Activated naive CD4-positive, alpha-beta T cell treated with anti-CD3 and anti-CD28 coated beads, Interleukin-2, amount 10 ng/mL, durations not matched to agents 7 days and 5 days (primary cell): ENCODE measurements around the gene SYNGR3.
"Not testable (repeated sequence)": the region's sequence is repeated elsewhere in the genome, so short reads cannot be mapped to it uniquely, and the experiment has no call there.

ENCODE experiments used
- CTCF ChIA-PET: fragments of 350-600 bp; sonication (Branson Sonifier 250); formaldehyde crosslinking; loops from one replicate; lab custom pipeline; 2021; ENCODE audit warnings: antibody characterized with exemption; lab: Charles Lee
- DNase-seq: peaks from one replicate; pipeline ENCODE4 v3.0.0-alpha.2; 2020
- H3K27ac Mint-ChIP-seq: one replicate; pipeline ENCODE4 v1.8.0; 2021; ENCODE audit warnings: mild to moderate bottlenecking, moderate library complexity, mixed read lengths
- H3K27me3 Mint-ChIP-seq: one replicate; pipeline ENCODE4 v1.8.0; 2021; ENCODE audit warnings: mild to moderate bottlenecking, mixed read lengths
- H3K36me3 Mint-ChIP-seq: one replicate; pipeline ENCODE4 v1.8.0; 2021; ENCODE audit warnings: mixed read lengths
- H3K4me1 Mint-ChIP-seq: one replicate; pipeline ENCODE4 v1.8.0; 2021; ENCODE audit warnings: mixed read lengths
- H3K4me3 Mint-ChIP-seq: one replicate; pipeline ENCODE4 v1.8.0; 2021; ENCODE audit warnings: mild to moderate bottlenecking, moderate library complexity, mixed read lengths
- H3K9me3 Mint-ChIP-seq: one replicate; pipeline ENCODE4 v1.8.0; 2021; ENCODE audit warnings: mixed read lengths

The SYNGR3 gene

DNA sequence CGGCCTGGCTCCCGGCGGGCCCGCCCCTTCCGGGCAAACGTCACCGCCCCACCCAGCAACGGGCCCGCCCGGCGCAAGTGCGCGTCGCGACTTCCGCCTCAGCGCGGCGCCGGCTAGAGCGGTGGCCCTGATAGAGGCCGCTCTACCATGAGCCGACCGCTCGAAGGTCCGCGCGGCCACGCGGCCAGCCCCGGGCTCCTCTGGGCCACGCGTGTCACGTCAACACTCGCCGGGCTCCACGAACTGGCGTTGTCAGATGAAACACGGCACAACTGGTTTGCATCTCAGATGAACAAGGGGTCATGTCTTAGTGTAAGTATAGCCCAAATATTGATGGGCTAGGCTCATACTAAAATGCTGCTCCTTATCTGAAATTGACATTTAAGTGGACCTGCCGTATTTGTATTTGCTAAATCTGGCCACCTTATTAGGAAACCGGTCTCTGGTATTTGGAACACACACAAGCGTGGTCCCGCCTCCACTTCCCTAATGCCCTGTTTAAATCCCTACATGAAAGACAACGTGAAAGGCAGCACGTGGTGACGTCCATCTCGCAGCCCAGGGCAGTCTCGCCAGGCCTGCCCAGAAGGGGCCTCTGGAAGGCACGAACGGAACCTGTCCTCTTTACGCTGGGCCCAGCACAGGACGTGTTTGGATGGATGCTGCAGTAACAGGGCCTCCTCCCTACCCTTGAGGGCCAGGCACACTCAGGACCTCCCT is 20.2 kb downstream of the SYNGR3 start, which contains the start of gene ZNF598:
TSS of gene ZNF598 (minus strand) at position 31 of the 720 bp plus-strand sequence.
- Mint-ChIP-seq H3K36me3 (peaks cover 8% of the 10 kb centered on the region), H3K4me1 (peaks cover 42% of the 10 kb centered on the region), H3K9me3 (no peaks in the 10 kb centered on the region), H3K4me3 (peak within 1 kb of the TSS; percentile 90), H3K27me3 (no peaks in the 10 kb centered on the region), H3K27ac (peak within 1 kb of the TSS; percentile 92)
- DNase-seq, result peak; percentile 85
- CTCF ChIA-PET, result no interaction called here

GRCh38 chr16:2011726-2012125 is 22.0 kb downstream of the SYNGR3 start:
- H3K4me3 Mint-ChIP-seq, DNase-seq, H3K27ac Mint-ChIP-seq, H3K9me3 Mint-ChIP-seq, H3K36me3 Mint-ChIP-seq, CTCF ChIA-PET, H3K27me3 Mint-ChIP-seq: not testable (repeated sequence)
- H3K4me1 Mint-ChIP-seq, result peaks cover 30% of the 10 kb centered on the region

GRCh38 chr16:2013527-2013926 is 23.8 kb downstream of the SYNGR3 start:
- no peak for DNase-seq
- H3K4me1 Mint-ChIP-seq, result peaks cover 12% of the 10 kb centered on the region
- H3K9me3 Mint-ChIP-seq, result no peaks in the 10 kb centered on the region
- peaks cover 2% of the 10 kb centered on the region for H3K36me3 Mint-ChIP-seq
- H3K4me3 Mint-ChIP-seq, result no peak overlapping the region
- no peak overlapping the region for H3K27ac Mint-ChIP-seq
- H3K27me3 Mint-ChIP-seq, result peaks cover 25% of the 10 kb centered on the region
- CTCF ChIA-PET, result interaction anchor here (1.0 to 2.0 kb wide), 3 partner anchors 9 to 127 kb away, joined by 3 to 9 read pairs (median 6); no protein-coding TSS in a partner anchor

DNA sequence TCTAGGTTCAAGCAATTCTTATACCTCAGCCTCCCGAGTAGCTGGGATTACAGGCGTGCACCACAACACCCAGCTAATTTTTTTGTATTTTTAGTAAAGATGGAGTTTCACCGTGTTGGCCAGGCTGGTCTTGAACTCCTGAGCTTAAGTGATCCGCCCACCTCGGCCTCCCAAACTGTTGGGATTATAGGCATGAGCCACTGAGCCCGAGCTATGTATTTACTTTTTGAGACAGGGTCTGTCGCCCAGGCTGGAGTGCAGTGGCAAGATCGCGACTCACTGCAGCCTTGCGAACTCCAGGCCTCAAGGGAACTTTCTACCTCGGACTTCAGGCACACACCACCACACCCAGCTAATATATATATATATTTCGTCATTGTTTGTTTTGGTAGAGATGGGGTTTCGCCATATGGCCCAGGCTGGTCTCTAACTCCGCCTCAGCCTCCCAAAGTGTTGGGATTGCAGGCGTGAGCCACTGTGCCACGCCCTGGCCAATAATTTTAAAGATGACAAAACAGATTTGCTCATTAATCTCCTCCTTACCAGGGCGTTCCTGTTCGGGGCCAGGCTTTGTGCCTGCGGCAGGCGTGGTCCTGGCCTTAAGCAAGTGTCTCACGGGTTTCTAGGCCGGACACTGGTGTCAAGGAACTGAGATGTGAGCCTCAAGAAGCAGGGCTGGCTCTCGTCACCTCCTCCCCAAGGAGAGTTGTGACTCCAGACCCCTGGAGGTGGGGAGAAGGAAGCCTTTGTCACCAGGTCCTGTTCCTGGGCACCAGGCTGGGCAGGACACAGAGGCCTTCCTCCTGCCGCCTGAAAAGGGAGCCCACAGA is 25.6 kb downstream of the SYNGR3 start:
- CTCF ChIA-PET, result no interaction called here
- DNase-seq, result no peak
- H3K9me3 Mint-ChIP-seq, result no peaks in the 10 kb centered on the region
- no peak overlapping the region for H3K4me3 Mint-ChIP-seq
- H3K27ac Mint-ChIP-seq, result no peak overlapping the region
- peaks cover 43% of the 10 kb centered on the region for H3K27me3 Mint-ChIP-seq
- no peaks in the 10 kb centered on the region for H3K36me3 Mint-ChIP-seq
- H3K4me1 Mint-ChIP-seq, result peaks cover 2% of the 10 kb centered on the region

- no peak overlapping the region for H3K4me3 Mint-ChIP-seq
- no peaks in the 10 kb centered on the region for H3K9me3 Mint-ChIP-seq
- CTCF ChIA-PET, result interaction anchor here (0.6 to 1.0 kb wide), 4 partner anchors 12 to 198 kb away, joined by 3 to 9 read pairs (median 4); no protein-coding TSS in a partner anchor
- no peak overlapping the region for H3K27ac Mint-ChIP-seq
- peaks cover 48% of the 10 kb centered on the region for H3K27me3 Mint-ChIP-seq
- H3K4me1 Mint-ChIP-seq, result peaks cover 4% of the 10 kb centered on the region
- no peak for DNase-seq
- no peaks in the 10 kb centered on the region for H3K36me3 Mint-ChIP-seq
These were observed 26.1 kb downstream of the SYNGR3 start for GRCh38 chr16:2015947-2016208.

GRCh38 chr16:2016407-2016922 is 26.7 kb downstream of the SYNGR3 start:
- peak; percentile 43 for DNase-seq
- Mint-ChIP-seq H3K9me3 (no peaks in the 10 kb centered on the region), H3K27ac (no peak overlapping the region), H3K4me3 (no peak overlapping the region), H3K27me3 (peaks cover 54% of the 10 kb centered on the region), H3K36me3 (no peaks in the 10 kb centered on the region), H3K4me1 (peaks cover 4% of the 10 kb centered on the region)
- CTCF ChIA-PET, result interaction anchor here (0.6 to 1.0 kb wide), 6 partner anchors 13 to 199 kb away, joined by 3 to 9 read pairs (median 3); no protein-coding TSS in a partner anchor

DNA sequence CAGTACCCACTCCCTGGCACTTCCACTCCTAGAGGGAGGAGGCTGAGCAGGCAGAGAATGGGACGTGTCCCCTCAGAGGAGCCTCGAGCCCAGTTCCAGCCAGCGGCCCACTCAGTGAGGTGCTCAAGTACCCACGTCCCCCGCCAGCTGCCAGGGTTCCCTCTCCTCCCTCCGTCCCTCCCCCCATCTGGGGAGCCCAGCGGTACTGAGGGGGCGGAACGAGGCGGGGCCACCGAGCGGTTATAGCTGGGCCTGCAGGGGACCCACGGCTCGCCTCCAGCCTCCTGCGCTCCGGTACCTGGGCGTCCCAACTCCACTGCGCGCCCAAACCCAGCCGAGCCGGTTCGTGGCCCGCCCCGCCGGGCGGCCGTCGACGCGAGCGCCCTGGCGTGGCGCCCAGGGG is 29.7 kb downstream of the SYNGR3 start, which contains the start of gene NPW:
TSS of gene NPW (plus strand) at position 268 of the 403 bp plus-strand sequence.
- DNase-seq, result peak; percentile 53
- no peaks in the 10 kb centered on the region for H3K9me3 Mint-ChIP-seq
- CTCF ChIA-PET, result interaction anchor here (0.8 to 2.0 kb wide), 3 partner anchors 16 to 231 kb away, joined by 3 to 7 read pairs (median 3); partner anchors contain the start of gene ECI1
- H3K27me3 Mint-ChIP-seq, result peaks cover 75% of the 10 kb centered on the region
- H3K36me3 Mint-ChIP-seq, result no peaks in the 10 kb centered on the region
- no peak within 1 kb of the TSS for H3K27ac Mint-ChIP-seq
- H3K4me1 Mint-ChIP-seq, result peaks cover 24% of the 10 kb centered on the region
- H3K4me3 Mint-ChIP-seq, result no peak within 1 kb of the TSS

DNA sequence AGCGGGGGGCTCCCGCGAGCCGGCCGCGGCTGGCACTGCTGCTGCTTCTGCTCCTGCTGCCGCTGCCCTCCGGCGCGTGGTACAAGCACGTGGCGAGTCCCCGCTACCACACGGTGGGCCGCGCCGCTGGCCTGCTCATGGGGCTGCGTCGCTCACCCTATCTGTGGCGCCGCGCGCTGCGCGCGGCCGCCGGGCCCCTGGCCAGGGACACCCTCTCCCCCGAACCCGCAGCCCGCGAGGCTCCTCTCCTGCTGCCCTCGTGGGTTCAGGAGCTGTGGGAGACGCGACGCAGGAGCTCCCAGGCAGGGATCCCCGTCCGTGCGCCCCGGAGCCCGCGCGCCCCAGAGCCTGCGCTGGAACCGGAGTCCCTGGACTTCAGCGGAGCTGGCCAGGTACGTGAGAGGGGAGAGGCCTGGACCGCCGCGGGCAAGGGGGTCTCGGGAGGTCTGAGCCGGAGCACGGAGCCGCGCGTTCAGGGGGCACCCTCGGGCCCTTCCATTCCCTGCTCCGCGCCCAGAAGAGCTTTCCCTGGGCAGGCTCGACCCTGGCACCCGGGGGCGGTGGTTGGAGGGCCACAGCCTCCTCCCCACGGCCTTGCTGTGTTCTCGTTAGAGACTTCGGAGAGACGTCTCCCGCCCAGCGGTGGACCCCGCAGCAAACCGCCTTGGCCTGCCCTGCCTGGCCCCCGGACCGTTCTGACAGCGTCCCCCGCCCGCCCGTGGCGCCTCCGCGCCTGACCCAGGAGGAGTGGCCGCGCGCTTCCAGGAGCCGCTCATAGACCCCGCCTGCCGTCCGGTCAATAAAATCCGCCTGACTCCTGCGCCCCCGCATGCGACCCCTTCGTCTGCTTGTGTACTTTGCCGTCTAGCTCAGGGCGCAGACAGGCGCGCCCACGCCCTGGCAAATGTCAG is 30.4 kb downstream of the SYNGR3 start:
- Mint-ChIP-seq H3K36me3 (no peaks in the 10 kb centered on the region), H3K9me3 (no peaks in the 10 kb centered on the region), H3K4me1 (peaks cover 24% of the 10 kb centered on the region), H3K4me3 (no peak overlapping the region), H3K27ac (no peak overlapping the region), H3K27me3 (peaks cover 80% of the 10 kb centered on the region)
- no peak for DNase-seq
- CTCF ChIA-PET, result interaction anchor here (0.8 to 2.0 kb wide), 4 partner anchors 16 to 231 kb away, joined by 3 to 7 read pairs (median 5); partner anchors contain the start of gene ECI1

DNA sequence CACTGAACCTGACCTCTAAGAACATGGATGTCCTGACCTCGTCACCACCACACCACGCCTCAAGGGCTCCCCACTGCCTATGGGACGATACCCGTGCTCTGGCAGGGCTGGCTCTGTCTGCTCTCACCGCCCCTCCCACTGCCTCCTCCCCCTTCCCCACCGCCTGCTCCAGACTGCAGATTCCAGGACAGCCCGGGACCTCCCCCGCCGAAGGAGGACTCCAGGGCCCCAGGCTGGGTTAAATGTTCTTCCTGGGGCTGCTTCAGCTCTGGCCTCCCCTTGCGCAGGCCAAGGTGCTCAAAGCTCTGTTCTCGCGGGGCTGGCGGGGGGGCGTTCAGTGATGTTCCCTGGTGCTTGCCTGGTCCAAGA is 32.9 kb downstream of the SYNGR3 start:
- Mint-ChIP-seq H3K4me3 (peak overlapping the region; percentile 62), H3K36me3 (no peaks in the 10 kb centered on the region), H3K27me3 (peaks cover 87% of the 10 kb centered on the region), H3K9me3 (no peaks in the 10 kb centered on the region), H3K4me1 (peaks cover 33% of the 10 kb centered on the region), H3K27ac (no peak overlapping the region)
- CTCF ChIA-PET, result interaction anchor here (0.7 to 1.8 kb wide), 9 partner anchors 8 to 229 kb away, joined by 3 to 23 read pairs (median 4); partner anchors contain the start of genes ECI1, PKD1 and RAB26
- peak; percentile 61 for DNase-seq

DNA sequence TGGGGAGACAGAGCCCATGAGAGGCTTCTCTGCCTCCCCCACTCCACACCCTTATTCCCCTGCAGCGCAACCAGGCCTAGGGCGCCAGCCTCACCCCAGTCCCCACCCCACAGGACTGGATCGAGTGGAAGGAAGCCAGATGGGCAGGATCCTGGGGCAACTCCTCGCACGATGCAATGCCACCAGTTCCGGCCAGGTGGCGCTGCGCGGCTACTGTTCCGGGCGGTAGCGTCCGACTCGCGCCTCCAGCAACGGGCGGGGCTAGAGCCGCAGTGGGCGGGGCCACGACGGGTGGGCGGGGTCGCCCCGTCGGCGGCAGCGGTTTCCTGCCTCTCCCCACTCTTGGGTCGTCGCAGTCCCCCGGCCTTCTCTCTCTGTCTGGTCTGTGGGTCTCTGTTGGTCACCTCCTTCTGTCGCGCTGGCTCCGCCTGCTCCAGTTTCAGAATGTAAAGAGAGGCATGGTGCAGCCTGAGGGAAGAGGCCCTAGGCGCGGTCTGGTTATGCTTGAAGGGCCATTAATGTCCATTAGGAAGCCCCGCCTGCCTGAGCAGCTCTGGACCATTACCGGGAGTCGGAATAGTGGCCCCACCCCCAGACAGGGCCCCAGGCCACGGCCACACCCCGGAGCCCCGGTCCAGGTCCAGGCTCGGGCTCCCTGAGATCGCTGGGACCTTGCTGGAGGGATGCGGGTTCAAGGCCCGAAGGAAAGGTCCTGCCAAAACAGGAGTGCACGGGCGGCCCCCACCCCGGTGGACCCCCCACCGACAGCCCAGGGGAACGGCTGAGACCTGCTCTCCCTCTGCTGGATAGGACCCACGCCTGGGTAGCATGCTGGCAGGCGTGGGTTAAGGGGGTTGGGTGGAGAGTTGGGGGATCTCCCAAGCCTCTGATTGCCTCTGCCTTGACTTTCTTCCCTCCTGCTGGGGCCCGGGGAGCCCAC is 33.6 kb downstream of the SYNGR3 start:
- Mint-ChIP-seq H3K4me3 (peak overlapping the region; percentile 62), H3K36me3 (no peaks in the 10 kb centered on the region), H3K27ac (peak overlapping the region; percentile 38), H3K4me1 (peaks cover 33% of the 10 kb centered on the region), H3K27me3 (peaks cover 87% of the 10 kb centered on the region), H3K9me3 (no peaks in the 10 kb centered on the region)
- peak; percentile 96 for DNase-seq
- CTCF ChIA-PET, result interaction anchor here (0.6 to 1.8 kb wide), 11 partner anchors 9 to 228 kb away, joined by 3 to 23 read pairs (median 4); partner anchors contain the start of genes ECI1, PKD1 and RAB26

DNA sequence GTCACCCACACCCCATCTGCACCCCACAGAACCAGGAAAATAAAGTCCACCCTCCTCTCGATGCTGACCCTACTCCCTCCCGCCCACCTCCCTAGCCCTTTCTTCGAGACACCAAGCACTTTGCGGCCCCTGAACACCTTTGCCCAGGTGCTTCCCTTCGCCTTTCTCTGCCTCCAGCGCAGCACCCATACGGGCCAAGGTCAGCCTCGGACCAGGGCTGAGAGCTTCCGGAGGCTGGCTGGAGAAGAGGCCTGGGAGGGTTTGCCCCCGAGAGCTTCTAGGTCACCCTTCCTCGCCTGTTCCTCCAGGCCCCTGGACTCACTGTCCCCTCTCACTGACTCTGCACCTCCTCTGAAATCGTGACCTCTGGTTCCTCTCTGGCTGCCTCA is 34.3 kb downstream of the SYNGR3 start:
- Mint-ChIP-seq H3K27me3 (peaks cover 87% of the 10 kb centered on the region), H3K36me3 (no peaks in the 10 kb centered on the region)
- CTCF ChIA-PET, result interaction anchor here (0.6 to 1.3 kb wide), 5 partner anchors 8 to 131 kb away, joined by 3 to 5 read pairs (median 3); partner anchors contain the start of gene TRAF7

GRCh38 chr16:2025251-2025650 is 35.5 kb downstream of the SYNGR3 start:
- H3K27me3 Mint-ChIP-seq, result peaks cover 84% of the 10 kb centered on the region
- H3K4me1 Mint-ChIP-seq, result peaks cover 33% of the 10 kb centered on the region
- no peak overlapping the region for H3K27ac Mint-ChIP-seq
- no peaks in the 10 kb centered on the region for H3K36me3 Mint-ChIP-seq
- CTCF ChIA-PET, result interaction anchor here (1.3 kb wide), 1 partner anchor 130 kb away, joined by 5 read pairs; the partner anchor contains the start of gene TRAF7
- H3K4me3 Mint-ChIP-seq, result peak overlapping the region; percentile 51
- DNase-seq, result no peak
- H3K9me3 Mint-ChIP-seq, result no peaks in the 10 kb centered on the region

More for the DNA sequence above, 34.3 kb downstream of the SYNGR3 start:
- H3K27ac Mint-ChIP-seq, result no peak overlapping the region
- DNase-seq, result no peak
- H3K9me3 Mint-ChIP-seq, result no peaks in the 10 kb centered on the region
- H3K4me3 Mint-ChIP-seq, result no peak overlapping the region
- H3K4me1 Mint-ChIP-seq, result peaks cover 33% of the 10 kb centered on the region
